ENCODE data around the gene FCHSD2. TPM values are rescaled to one million over a fixed set of nuclear protein-coding genes. Genes with fewer than 3 reads are reported as not detected.
"Not testable (repeated sequence)": the region's sequence is repeated elsewhere in the genome, so short reads cannot be mapped to it uniquely, and the experiment has no call there.

The FCHSD2 gene
- polyA plus RNA-seq, 10 donors = 21.6 to 32.2 (median 25.8) TPM

DNA sequence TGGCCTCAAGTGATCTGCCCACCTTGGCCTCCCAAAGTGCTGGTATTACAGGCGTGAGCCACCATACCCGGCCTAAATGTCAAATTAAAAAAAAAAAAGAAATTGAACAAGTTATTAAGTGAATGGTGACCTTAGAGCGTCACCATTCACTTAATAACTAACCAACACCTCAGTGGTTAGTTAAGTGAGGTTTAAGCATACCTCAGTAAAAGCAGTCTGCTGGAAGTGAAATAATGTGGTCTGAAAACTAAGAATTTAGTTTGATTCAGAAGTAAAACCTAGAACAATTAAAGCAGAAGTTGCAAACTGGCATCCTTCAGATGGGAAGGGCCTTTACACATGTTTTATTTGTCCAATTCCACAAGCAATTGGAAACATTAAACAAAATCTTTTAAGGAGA, 71.5 kb downstream of the FCHSD2 start:
- DNase-seq = no peak

DNA sequence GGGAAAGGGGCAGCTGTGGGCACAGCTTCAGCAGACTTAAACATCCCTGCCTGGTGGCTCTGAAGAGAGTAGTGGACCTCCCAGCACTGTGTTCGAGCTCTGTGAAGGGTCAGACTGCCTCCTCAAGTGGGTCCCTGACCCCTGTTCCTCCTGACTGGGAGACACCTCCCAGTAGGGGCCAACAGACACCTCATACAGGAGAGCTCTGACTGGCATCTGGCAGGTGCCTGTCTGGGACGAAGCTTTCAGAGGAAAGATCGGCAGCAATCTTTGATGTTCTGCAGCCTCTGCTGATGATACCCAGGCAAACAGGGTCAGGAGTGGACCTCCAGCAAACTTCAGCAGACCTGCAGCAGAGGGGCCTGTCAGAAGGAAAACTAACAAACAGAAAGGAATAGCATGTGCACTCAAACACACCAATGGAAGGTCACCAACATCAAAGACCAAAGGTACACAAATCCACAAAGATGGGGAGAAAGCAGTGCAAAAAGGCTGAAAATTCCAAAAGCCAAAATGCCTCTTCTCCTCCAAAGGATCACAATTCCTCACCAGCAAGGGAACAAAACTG, 80.2 kb downstream of the FCHSD2 start:
- DNase-seq = not testable (repeated sequence)

DNA sequence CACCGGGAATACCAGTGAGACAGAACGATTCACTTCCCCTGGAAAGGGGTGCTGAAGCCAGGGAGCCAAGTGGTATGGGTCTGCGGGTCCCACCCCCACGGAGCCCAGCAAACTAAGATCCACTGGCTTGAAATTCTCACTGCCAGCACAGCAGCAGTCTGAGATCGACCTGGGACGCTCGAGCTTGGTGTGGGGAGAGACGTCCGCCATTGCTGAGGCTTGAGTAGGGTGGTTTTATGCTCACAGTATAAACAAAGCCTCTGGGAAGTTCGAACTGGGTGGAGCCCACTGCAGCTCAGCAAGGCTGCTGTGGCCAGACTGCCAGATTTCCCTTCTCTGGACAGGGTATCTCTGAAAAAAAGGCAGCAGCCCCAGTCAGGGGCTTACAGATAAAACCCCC, 80.7 kb downstream of the FCHSD2 start:
- DNase-seq = not testable (repeated sequence)

DNA sequence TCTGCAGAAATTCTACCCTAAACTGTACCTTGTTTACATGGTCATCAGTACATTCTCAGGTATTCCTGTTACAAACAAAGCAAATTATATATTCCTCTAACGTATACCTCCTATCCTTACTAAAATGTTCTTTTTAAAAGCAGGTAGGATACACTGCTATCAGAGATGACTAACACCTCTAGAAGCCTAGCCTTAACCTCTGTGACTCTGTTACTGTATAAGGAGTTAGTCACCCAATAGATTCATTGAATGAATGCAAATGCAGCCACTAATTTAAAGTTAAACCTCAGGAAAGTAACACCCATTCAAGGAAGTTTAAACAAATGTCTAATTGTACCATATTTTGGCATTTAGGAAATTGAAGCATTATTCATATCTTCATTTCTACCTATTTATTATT, 82.2 kb downstream of the FCHSD2 start:
- DNase-seq = no peak

DNA sequence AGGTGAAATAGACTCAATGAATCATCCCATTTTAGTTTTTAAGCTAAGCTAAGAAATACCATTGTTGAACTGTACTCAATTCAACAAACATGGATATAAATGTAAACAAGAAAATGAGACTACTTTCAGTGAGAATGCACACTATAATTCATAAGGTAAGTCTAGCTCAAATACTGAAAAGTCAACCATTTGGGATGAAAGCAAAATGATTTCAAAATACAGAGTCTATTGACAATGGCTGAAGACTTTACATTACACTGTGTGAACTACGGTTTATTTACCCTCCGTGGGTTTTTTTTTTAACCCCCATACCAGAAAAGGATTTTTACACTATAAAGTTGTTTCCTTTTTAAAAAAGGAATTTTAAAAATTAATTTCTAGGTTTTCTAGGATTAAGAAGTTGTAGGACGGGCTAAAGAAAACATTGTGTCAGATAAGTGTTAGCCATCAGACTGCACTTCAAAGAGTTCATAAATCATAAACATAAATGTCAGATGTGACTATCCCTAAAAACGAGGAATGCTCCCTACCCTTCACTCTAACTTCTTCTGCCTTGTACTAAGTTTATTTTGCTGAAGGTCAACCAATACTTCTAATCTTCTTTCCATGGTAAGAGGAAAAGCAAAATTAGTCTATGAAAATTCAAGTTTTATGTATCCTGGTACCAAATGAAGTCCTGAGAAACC, 83.0 kb downstream of the FCHSD2 start:
- no peak for DNase-seq

DNA sequence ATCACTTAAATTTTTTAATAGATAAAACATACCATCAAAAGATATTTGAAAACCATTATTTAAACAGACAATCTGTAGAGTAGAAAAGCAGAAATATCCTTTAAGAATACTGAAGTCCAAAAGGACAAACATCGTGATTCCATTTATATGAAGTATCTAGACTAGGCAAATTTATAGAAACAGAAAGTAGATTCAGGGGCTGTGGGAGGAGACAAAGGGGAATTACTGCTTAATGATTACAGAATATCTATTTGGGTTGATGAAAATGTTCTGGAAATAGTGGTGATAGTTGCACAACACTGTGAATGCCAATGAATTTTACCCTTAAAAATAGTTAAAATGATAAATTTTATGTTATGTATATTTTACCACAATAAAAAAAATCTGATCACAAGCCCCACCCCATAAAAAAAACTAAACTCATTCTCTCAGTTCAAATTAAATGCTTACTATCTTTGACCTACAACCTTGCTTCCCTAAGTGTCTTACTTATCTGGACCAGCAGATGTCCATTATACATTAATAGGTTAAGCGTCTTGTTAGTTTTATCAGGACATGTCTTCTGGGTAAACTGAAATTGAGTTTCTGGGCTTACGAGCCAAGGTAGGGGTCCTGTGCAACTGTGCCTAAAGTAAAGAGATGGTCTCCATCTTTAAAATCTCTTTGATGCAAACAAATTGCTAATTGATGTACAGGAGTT, 86.3 kb downstream of the FCHSD2 start:
- no peak for DNase-seq

DNA sequence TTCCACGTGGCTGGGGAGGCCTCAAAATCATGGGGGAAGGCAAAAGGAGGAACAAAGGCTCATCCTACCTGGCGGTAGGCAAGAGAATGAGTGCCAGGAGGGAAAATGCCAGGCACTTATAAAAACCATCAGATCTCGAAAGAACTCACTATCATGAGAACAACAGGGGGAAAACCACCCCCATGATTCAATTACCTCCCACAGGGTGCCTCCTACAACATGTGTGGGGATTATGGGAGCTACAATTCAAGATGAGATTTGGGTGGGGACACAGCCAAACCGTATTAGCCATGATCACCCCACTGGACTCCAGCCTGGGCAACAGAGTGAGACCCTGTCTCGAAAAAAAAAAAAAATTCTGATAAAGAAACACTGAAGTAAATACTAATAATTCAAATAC, 87.1 kb downstream of the FCHSD2 start:
- no peak for DNase-seq

DNA sequence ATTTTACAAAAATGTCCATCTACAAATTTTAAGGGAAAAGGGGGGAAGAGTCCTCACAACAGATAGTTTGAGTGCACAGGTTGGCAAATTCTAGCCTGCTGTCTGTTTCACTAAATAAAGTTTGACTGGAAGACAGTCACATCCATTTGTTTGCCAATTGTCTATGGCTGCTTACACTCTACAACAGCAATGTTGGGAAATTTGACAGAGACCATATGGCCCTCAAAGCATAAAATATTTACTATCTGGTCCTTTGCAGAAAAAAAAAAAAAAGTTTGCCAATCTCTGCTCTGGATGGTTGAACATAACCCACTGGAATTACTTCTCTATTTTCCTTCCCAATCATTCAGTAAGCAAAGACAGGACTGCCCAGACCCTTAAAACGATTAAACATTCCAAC, 88.2 kb downstream of the FCHSD2 start:
- no peak for DNase-seq

DNA sequence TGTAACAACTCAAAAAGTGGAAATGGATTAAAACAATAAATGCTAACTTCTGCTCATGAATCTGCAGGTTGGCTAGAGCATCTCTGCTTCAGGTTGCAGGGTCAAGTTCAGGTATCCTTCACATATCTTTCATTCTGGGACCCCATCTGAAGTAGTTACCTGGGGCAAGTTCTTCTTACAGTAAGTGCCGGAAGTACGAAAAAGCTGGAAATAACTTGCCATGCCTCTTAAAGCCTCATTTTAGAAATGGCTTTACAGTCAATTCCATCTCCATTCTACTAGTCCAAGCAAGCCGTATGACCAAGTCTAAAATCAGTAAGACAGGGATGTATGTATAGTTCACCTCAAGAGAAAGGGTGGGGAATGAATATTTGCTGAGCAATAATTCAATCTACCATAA, 93.7 kb downstream of the FCHSD2 start:
- no peak for DNase-seq

DNA sequence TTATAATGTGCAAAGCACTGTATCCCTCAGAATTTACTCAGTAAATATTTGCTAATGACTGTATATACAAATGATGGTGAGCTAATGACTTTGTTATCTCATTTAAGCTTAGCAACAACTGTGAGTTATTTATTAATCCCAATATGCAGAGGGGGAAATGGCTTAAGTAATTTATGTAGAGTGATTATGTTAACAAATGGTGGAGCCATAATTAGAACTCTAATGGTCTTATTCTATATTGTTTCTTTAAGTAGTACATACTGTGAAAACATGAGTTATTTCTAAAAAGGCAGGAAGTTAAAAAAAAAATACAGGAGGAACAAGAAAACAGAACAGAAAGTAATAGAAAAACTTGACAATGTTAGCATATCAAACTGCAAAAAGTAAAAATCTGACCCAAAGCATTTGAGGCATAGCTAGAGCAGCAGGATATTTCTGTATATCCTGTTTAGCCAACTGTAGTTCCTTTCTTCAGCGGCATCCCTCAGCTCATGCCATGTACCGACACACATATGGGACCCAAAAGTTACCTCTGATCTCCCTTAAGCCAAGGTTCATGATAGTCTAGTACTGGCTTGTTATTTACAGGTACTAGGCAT, 94.2 kb downstream of the FCHSD2 start:
- DNase-seq = peak in 1 of 3 donors; percentile 24

DNA sequence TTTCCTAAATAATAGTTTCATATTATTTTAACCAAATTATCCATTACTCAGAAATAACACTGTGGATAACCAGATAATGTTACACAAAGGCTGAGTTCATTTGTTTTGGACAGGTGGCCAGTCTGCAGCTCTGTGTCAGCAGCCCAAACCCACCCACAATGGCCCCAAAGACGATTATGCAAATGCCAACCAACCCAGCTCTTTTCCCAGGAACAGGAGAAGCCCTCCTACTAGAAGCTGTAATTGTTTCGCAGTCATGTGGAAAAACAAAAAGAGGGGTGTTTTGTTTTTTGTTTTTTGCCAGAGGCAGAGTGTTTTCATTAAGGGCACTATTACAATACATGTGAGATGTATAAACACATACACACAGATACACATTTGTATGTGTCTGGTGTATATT, 102.1 kb downstream of the FCHSD2 start:
- DNase-seq = no peak

DNA sequence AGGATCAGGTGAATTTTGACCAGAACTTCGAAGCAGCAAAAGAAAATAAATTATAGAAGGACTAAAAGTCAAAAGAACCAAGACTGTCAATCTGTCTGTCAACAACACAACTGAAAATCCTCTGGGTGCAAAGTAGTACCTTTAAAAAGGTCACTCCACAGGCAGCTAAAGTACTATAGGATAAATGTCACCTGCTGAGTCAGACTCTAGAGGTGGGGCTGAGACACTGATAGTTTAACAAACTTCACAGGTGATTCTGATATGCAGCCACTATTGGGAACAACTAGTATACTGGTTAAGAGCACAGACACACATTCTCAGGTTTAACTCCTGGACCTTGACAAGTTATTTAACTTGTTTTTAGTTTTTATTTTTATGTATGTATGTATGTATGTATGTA, 107.3 kb downstream of the FCHSD2 start:
- no peak for DNase-seq

DNA sequence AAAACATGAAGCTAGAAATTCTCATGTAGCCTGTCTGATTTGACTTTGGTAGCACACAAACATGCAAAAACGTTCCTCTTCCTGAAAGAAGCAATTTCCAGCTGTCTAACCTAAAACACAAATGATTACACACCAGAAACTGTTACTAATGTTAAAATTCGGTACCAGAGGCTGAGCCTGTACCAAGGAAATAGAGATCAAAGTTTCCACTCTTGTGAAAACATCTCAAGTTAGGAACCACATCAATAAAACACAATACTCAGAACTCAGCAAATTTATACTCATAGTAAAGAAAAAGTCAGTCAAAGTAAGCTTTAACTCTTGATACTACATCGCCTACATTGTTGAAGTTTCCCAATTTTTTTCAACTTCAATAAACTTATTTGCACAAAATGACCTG, 107.8 kb downstream of the FCHSD2 start:
- DNase-seq = no peak

DNA sequence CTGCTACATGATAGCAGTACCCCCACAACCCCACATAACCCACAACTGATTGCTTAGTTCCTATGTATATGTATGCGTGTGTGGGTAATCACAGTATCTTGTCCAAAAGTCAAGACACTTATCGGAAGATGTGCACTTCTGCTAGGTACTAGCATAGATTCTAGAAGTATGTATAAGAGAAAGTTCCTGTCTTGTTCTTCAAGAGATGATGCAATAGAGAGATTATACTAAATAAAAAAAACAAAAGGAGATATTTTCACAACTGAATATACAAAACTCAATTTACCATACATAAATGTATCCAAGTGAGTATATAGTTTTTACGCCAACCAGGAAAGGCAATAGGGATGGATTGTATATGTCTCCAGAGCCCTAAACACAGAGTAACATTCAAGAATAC, 112.0 kb downstream of the FCHSD2 start:
- DNase-seq = no peak

DNA sequence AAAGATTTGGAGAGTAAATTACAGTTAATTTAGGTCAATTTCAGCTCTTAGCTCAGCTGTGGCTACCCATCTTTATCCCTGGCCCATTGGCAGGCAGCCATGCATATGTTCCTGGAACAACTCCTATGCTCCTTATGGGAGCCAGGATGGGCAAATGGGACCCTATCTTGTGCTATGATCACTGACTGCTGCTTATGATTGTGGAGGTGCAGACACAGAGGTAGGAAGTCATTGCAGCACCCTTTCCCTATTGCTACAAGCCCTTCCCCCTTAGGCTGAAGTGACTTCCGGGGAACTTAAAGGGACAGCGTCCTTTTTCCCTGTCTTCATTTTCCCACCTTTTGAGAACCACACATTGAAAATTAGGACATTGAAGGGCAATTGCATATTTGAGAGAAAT, 112.7 kb downstream of the FCHSD2 start:
- no peak for DNase-seq

DNA sequence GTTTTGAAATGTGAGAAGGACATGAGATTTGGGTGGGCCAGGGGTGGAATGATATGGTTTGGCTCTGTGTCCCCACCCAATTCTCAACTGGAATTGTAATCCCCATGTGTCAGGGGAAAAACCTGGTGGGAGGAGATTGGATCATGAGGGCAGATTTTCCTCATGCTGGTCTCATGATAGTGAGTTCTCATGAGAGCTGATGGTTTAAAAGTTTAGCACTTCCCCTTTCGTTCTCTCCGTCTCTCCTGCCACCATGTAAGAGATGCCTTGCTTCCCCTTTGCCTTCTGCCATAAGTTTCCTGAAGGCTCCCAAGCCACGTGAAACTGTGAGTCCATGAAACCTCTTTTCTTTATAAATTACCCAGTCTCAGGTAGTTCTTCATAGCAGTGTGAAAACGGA, 113.5 kb downstream of the FCHSD2 start:
- peak in 1 of 3 donors; percentile 26 for DNase-seq

DNA sequence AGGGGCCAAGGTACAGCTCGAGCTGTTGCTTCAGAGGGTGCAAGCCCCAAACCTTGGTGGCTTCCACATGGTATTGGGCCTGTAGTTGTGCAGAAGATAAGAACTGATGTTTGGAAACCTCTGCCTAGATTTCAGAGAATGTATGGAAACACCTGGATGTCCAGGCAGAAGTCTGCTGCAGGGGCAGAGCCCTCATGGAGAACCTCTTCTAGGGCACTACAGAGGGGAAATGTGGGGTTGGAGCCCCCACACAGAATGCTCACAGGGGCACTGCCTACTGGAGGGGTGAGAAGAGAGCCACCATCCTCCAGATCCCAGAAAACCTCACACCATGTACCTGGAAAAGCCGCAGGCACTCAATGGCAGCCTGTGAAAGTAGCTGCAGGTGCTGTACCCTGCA, 114.3 kb downstream of the FCHSD2 start:
- not testable (repeated sequence) for DNase-seq

DNA sequence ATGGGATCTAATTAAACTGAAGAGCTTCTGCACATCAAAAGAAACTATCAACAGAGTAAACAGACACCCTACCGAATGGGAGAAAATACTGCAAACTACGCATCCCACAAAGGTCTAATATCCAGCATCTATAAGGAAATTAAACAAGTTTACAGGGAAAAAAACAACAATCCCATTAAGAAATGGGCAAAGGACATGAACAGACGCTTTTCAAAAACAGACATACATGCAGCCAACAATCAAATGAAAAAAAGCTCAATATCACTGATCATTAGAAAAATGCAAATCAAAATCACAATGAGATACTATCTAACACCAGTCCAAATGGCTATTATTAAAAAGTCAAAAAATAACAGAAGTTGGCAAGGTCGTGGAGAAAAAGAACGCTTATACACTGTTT, 117.5 kb downstream of the FCHSD2 start:
- no peak for DNase-seq

DNA sequence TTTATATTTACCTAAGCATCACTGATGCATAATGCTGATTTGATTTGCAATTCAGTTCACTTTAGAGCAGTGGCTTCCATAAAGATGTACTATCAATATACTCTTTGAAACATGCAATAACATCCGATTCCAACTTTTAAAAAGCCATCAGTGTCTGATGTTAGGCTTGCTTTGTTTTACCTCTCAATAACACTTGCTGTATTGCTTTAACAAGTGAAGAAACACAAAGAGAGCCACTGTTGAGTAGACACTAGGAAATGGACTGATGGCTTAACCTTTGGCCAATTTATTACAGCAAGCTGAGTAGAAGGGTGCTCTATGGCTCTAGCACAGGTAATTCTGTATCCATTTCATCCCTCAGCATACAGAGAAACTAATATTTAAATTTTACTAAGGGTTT, 122.1 kb downstream of the FCHSD2 start:
- no peak for DNase-seq

DNA sequence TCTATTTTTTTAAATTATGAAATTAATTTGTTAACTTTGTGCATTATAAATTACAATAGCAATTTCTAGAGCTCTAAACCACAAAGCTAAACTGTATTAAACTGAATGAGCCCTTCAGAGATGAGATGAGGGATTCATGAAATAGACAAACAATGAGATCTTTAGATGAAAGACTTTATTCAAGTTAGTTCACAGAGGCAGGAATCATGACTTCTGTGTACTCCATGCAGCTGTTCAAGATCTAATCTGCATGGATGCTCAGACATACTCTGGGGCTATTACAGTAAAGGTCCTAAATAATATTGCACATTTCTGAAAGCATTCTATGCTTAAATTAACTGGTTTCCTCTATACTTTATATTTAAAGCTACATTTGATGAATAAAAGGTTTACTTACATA, 122.7 kb downstream of the FCHSD2 start:
- DNase-seq = no peak

DNA sequence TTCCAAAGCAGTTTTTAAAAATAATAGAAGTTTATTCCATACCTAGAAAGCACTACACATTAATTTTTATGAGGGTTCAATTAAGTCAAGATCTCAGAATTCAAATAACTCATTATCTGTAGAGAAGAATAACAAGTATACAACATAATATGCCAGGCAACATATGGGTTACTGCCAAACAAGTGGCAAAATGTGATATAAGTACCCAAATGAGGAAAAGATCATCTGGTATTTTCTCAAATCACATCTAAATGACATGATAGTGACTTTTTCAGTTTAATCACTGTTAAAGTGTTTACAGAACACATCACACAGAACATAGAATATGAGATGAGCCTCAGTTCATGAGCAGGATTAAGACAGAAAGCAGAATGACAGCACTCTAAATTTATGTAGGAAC, 123.3 kb downstream of the FCHSD2 start:
- no peak for DNase-seq

DNA sequence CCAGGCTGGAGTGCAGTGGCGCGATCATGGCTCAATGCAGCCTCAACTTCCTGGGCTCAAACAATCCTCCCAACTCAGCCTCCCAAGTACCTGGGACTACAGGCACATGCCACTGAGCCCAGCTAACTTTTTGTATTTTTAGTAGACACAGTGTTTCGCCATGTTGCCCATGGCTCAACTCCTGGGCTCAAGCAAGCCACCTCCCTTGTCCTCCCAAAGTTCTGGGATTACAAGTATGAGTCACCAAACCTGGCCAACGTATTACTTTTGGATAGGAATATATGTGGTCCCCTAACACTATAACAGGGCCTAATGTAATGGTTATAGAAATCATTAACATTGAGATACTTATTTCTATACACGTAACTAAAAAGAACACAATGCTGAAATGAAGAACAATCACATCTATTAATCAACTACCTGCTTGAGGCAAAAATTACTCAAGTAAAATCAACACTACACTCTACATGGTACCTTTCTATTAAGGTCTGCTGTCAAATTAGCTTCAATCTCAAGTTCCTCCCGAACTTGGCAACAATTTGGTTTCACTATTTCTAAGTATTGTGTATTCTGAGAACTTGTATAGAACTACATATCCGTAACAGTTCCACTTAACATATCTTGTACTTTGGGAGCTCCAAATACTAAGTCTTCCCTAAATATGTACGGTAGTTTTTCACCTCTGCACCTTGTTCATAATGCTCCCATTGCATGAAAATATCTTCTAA, 124.9 kb downstream of the FCHSD2 start:
- DNase-seq = no peak

All from muscle of back (tissue), 11 donors.